Measurements from ENCODE around the gene CAMK1D. TPM values are rescaled to one million over a fixed set of nuclear protein-coding genes. Genes with fewer than 3 reads are reported as not detected.
A peak's percentile ranks its signal among the peaks of the same experiment; 100 is the strongest.
"Not testable (repeated sequence)": the region's sequence is repeated elsewhere in the genome, so short reads cannot be mapped to it uniquely, and the experiment has no call there.

CAMK1D gene
- total RNA-seq, 1 donor from 2014 or later: 10.9 TPM

- no peak for DNase-seq
These were observed 503.3 kb downstream of the CAMK1D start for GRCh38 chr10:12852687-12853086.

GRCh38 chr10:12854988-12855387, 505.6 kb downstream of the CAMK1D start:
- DNase-seq: no peak

- DNase-seq: no peak
These were observed 513.1 kb downstream of the CAMK1D start for GRCh38 chr10:12862459-12862858.

GRCh38 chr10:12865515-12865914, 516.2 kb downstream of the CAMK1D start:
- not testable (repeated sequence) for DNase-seq

GRCh38 chr10:12868229-12868628, 518.9 kb downstream of the CAMK1D start:
- DNase-seq: no peak

GRCh38 chr10:12869427-12869826, 520.1 kb downstream of the CAMK1D start:
- DNase-seq: no peak

- DNase-seq: no peak
These were observed 523.2 kb downstream of the CAMK1D start for GRCh38 chr10:12872577-12872976.

GRCh38 chr10:12873172-12873571, 523.8 kb downstream of the CAMK1D start:
- DNase-seq: no peak

GRCh38 chr10:12874501-12874900, 525.2 kb downstream of the CAMK1D start:
- DNase-seq: no peak

- peak; percentile 38 for DNase-seq
These were observed 525.8 kb downstream of the CAMK1D start for GRCh38 chr10:12875100-12875499.

GRCh38 chr10:12876266-12876665, 526.9 kb downstream of the CAMK1D start:
- DNase-seq: no peak

GRCh38 chr10:12877150-12877549, 527.8 kb downstream of the CAMK1D start:
- no peak for DNase-seq

- DNase-seq: no peak
These were observed 531.1 kb downstream of the CAMK1D start for GRCh38 chr10:12880423-12880822.

GRCh38 chr10:12884851-12885250, 535.5 kb downstream of the CAMK1D start:
- no peak for DNase-seq

Small RNA genes lying within 50 kb of the gene (small RNA-seq; reads per million reads assigned to genes)
- gene MIR4480 (ENCODE audit: low replicate concordance): not detected
- gene MIR548Q (ENCODE audit: low replicate concordance): not detected
- not detected for gene RF00279 (ENCODE audit: low replicate concordance)
- not detected for gene RN7SL198P (ENCODE audit: low replicate concordance)
- gene RNU6ATAC39P (ENCODE audit: low replicate concordance): not detected

Other genes starting within 250 kb of the CAMK1D start
- 15.3 TPM for gene SEC61A2, start 219.9 kb upstream of the CAMK1D start, total RNA-seq
- 23.9 TPM for gene NUDT5, start 153.7 kb upstream of the CAMK1D start, total RNA-seq
- 57.7 TPM for gene CDC123, start 153.4 kb upstream of the CAMK1D start, total RNA-seq

Measured in tongue (tissue), 3 donors.